ENCODE data around the gene SERINC5.

SERINC5 gene

GRCh38 chr5:80239680-80240367 is 16.0 kb downstream of the SERINC5 start:
- Histone ChIP-seq H3K4me3 (no peak overlapping the region), H3K9me3 (no peaks in the 10 kb centered on the region), H3K27ac (no peak overlapping the region), H3K36me3 (no peaks in the 10 kb centered on the region), H3K27me3 (no peaks in the 10 kb centered on the region), H3K4me1 (peaks cover 0 to 15% (median 5%) of the 10 kb centered on the region in 4 donors)
- DNase-seq = no peak
- TF ChIP-seq, protein P1, sequence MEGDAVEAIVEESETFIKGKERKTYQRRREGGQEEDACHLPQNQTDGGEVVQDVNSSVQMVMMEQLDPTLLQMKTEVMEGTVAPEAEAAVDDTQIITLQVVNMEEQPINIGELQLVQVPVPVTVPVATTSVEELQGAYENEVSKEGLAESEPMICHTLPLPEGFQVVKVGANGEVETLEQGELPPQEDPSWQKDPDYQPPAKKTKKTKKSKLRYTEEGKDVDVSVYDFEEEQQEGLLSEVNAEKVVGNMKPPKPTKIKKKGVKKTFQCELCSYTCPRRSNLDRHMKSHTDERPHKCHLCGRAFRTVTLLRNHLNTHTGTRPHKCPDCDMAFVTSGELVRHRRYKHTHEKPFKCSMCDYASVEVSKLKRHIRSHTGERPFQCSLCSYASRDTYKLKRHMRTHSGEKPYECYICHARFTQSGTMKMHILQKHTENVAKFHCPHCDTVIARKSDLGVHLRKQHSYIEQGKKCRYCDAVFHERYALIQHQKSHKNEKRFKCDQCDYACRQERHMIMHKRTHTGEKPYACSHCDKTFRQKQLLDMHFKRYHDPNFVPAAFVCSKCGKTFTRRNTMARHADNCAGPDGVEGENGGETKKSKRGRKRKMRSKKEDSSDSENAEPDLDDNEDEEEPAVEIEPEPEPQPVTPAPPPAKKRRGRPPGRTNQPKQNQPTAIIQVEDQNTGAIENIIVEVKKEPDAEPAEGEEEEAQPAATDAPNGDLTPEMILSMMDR (IDR thresholded peaks at IDR 0.05) = no peak
- intact Hi-C loops (cut with DNase I; ENCODE audit: low total_unique reads) = no loop called here

DNA sequence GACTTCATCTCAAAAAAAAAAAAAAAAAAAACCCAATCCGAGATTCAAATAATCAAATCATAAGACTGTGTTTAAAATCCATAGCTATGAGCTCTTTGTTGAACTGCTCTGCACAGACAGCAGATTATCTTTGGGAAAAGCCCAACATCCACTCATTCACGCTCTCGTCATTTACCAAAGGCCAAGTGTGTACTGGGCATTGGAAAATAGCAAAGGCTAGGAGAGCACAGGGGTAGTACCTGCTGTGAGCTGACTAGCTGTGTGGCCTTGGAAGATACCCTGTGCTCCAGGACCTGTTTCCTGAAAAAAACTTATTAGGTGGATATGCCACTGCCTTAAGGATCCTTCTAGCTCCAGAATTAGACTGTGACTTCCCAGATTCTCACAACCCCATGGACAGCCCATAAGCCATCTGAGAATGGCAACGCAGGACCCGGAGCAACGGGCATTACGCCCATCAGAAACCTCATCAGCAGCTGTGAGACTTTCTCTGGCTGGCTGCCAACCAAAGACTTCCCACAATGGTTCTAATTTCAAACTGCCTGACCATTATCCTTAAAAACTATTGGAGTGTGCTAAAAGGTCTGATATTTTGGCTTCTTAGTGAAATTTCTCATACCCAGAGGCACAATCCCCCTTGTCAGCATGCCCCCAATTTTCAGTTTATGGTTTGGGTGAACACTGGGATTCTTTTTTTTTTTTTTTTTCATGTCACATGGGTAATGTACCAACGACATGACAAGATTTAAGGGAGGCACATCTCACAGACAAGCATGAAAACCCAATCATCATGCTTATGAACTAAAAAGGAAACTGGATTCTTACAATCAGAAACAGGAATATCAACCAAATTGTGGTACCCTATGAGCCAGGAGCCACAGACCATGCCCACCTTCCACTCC is 16.8 kb downstream of the SERINC5 start:
- peak; percentile 65 to 68 for DNase-seq
- H3K4me3 ChIP-seq = no peak overlapping the region
- intact Hi-C loops (cut with DNase I; ENCODE audit: low total_unique reads) = no loop called here

GRCh38 chr5:80238097-80238496 is 17.8 kb downstream of the SERINC5 start:
- DNase-seq = no peak
- Histone ChIP-seq H3K4me3 (no peak overlapping the region), H3K36me3 (no peaks in the 10 kb centered on the region), H3K27ac (no peak overlapping the region), H3K9me3 (no peaks in the 10 kb centered on the region), H3K27me3 (no peaks in the 10 kb centered on the region), H3K4me1 (peaks cover 0 to 15% (median 5%) of the 10 kb centered on the region in 4 donors)
- intact Hi-C loops (cut with DNase I; ENCODE audit: low total_unique reads) = no loop called here
- TF ChIP-seq, protein P1 (IDR thresholded peaks at IDR 0.05) = no peak

More for the DNA sequence above, 16.8 kb downstream of the SERINC5 start:
- Histone ChIP-seq H3K4me1 (peaks cover 0 to 15% (median 5%) of the 10 kb centered on the region in 4 donors), H3K27me3 (no peaks in the 10 kb centered on the region), H3K9me3 (no peaks in the 10 kb centered on the region), H3K36me3 (no peaks in the 10 kb centered on the region), H3K27ac (no peak overlapping the region)
- TF ChIP-seq, protein P1 (IDR thresholded peaks at IDR 0.05) = no peak

GRCh38 chr5:80237243-80237642 is 18.6 kb downstream of the SERINC5 start:
- TF ChIP-seq, protein P1 (IDR thresholded peaks at IDR 0.05) = no peak
- no peak overlapping the region for H3K27ac ChIP-seq
- no peaks in the 10 kb centered on the region for H3K36me3 ChIP-seq
- intact Hi-C loops (cut with DNase I; ENCODE audit: low total_unique reads) = no loop called here
- DNase-seq = no peak
- H3K27me3 ChIP-seq = no peaks in the 10 kb centered on the region
- H3K4me3 ChIP-seq = no peak overlapping the region
- peaks cover 0 to 15% (median 5%) of the 10 kb centered on the region in 4 donors for H3K4me1 ChIP-seq
- no peaks in the 10 kb centered on the region for H3K9me3 ChIP-seq

GRCh38 chr5:80234116-80234948 is 21.5 kb downstream of the SERINC5 start:
- no peak for DNase-seq
- Histone ChIP-seq H3K27ac (no peak overlapping the region), H3K4me3 (no peak overlapping the region), H3K36me3 (no peaks in the 10 kb centered on the region), H3K27me3 (no peaks in the 10 kb centered on the region), H3K9me3 (no peaks in the 10 kb centered on the region), H3K4me1 (peaks cover 0 to 10% (median 5%) of the 10 kb centered on the region in 4 donors)
- TF ChIP-seq, protein P1 (IDR thresholded peaks at IDR 0.05) = no peak
- intact Hi-C loops (cut with DNase I; ENCODE audit: low total_unique reads) = no loop called here
